ENCODE results near the gene JPH3.

Gene JPH3

DNA sequence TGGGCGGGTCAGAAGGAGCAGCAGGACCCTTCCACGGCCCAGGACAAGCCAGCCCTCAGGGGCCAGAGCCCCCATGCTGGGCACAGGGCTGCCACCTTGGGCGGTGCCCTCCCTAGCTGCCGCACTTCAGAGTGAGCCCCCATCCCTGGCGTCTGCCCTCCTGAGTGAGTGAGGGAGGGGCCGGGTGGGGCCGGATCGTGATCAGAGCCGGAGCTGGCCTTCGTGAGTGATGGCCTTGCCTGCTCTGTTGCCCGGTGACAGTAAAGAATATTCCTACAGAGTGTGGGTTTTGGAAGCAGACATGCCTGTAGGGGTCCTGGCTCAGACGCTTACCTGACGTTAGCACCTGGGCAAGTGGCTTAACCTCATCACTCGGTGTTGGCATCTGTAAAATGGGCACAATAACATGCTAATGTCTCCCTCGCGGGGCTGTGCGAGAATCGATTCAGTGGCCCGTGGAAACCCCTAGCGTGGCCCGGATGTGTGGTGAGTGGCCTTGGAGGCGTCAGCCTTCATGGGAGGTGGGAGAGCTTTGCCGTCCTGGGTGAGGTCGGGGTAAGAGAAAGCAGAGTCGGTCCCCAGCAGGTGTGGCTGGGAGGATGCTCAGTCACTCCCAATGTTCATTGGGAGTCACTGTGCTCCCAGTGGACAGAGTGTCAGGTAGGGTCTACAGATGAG lies 26.1 kb downstream of the JPH3 start:
- ChIA-PET POLR2A (no interaction called here), CTCF (interaction anchor here (1.0 to 5.1 kb wide), 2 partner anchors 7 to 17 kb away, joined by 3 to 28 read pairs; no protein-coding TSS in a partner anchor)
- TF ChIP-seq, protein P1, sequence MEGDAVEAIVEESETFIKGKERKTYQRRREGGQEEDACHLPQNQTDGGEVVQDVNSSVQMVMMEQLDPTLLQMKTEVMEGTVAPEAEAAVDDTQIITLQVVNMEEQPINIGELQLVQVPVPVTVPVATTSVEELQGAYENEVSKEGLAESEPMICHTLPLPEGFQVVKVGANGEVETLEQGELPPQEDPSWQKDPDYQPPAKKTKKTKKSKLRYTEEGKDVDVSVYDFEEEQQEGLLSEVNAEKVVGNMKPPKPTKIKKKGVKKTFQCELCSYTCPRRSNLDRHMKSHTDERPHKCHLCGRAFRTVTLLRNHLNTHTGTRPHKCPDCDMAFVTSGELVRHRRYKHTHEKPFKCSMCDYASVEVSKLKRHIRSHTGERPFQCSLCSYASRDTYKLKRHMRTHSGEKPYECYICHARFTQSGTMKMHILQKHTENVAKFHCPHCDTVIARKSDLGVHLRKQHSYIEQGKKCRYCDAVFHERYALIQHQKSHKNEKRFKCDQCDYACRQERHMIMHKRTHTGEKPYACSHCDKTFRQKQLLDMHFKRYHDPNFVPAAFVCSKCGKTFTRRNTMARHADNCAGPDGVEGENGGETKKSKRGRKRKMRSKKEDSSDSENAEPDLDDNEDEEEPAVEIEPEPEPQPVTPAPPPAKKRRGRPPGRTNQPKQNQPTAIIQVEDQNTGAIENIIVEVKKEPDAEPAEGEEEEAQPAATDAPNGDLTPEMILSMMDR (IDR thresholded peaks at IDR 0.05; ENCODE audit: control extremely low read depth, extremely low read depth, low read depth, missing control alignments), result no peak
- DNase-seq (ENCODE audit: extremely low spot score), result no peak

DNA sequence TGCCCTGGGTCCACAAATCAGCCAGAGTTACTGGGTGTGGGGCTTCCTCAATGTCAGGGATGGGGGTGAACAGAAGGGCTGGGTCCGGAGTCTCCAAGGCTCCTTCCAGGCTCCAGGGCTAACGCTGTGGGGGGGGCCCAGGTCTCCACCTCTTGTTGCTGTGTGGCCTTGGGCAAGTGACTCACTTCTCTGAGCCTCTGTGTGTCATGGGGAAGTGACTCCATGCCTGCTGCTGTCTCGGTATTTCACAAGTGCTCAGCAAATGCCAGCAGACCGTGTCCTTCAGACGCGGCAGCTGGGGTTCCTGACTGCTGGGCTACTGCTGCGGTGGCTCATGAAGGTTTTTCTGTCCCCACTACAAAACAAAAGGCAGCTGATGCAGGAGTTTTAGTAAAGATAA lies 26.6 kb downstream of the JPH3 start:
- TF ChIP-seq, protein P1 (IDR thresholded peaks at IDR 0.05; ENCODE audit: control extremely low read depth, extremely low read depth, low read depth, missing control alignments), result no peak
- POLR2A ChIA-PET, result no interaction called here
- DNase-seq (ENCODE audit: extremely low spot score), result no peak
- CTCF ChIA-PET, result no interaction called here

DNA sequence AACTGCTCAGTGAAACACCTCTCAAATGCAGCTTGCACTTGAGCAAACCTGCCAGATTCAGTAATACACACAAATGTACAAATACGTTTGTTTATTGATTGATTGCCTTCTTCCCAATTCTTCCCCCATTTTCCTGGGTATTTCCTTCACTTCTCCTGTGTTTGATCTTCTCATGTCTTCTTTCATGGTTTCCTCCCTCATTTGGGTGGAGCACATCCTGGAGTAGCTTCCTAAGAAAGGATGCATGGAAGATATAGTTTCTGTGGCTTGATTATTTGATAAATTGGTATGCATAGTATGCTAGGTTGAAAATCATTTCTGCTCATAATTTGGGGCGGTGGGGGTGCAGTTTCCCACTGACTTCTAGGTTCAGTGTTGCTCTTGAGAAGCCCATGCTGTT lies 28.8 kb downstream of the JPH3 start:
- TF ChIP-seq, protein P1 (IDR thresholded peaks at IDR 0.05; ENCODE audit: control extremely low read depth, extremely low read depth, low read depth, missing control alignments), result no peak
- ChIA-PET POLR2A (no interaction called here), CTCF (interaction anchor here (0.6 kb wide), 1 partner anchor 253 kb away, joined by 3 read pairs; no protein-coding TSS in a partner anchor)
- no peak for DNase-seq (ENCODE audit: extremely low spot score)

DNA sequence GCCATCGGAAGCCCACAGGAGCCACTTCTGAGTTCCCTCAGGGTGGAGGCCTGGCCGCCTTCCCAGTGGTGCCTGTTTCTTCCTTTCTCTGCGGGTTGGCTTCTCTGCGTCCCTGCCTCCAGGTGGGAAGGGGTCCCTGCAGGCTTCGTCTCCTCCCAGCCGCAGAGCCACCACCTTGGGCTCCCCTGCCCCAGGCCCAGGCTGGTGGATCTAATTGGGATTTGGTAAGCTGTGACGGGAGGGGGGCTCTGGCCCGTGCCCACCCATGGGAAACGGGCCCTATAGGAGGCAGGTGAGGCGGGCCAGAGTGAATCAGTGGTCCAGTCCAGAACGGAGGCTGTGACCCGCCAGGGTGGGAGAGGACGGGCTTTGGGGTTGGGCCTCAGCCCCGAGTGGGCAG lies 32.1 kb downstream of the JPH3 start:
- TF ChIP-seq, protein P1 (IDR thresholded peaks at IDR 0.05; ENCODE audit: control extremely low read depth, extremely low read depth, low read depth, missing control alignments), result no peak
- POLR2A ChIA-PET, result no interaction called here
- CTCF ChIA-PET, result interaction anchor here (0.8 to 2.8 kb wide), 5 partner anchors 9 to 1070 kb away, joined by 3 to 28 read pairs (median 5); no protein-coding TSS in a partner anchor
- no peak for DNase-seq (ENCODE audit: extremely low spot score)

DNA sequence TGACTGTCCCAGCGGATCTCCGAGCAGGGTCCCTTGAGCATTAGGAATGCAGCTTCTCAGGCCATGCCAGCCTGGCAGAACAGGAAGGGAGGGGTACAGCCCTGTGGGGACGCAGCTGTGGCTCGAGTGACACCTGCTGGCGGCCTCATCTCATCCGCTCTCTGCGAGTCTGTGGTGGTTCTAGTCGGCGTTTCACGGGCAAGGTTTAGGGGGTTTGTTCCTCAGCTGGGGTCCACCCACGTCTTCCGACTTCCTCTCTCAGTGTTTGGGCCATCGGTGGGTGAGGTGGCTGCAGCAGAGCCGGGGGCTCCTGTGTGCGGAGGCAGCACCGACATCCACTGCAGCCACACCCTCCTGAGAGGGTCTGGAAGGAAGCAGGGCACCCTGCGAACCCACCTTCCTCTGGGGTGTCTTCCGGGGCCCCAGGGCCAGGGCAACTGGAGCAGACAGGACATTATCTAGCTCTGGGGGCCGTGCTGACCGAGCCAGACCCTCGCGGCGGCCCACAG lies 33.3 kb downstream of the JPH3 start:
- DNase-seq (ENCODE audit: extremely low spot score), result peak; percentile 83
- ChIA-PET POLR2A (no interaction called here), CTCF (interaction anchor here (0.6 to 2.8 kb wide), 32 partner anchors 10 to 1077 kb away, joined by 3 to 28 read pairs (median 4); partner anchors contain the start of genes FBXO31 and KLHDC4)
- TF ChIP-seq, protein P1 (IDR thresholded peaks at IDR 0.05; ENCODE audit: control extremely low read depth, extremely low read depth, low read depth, missing control alignments), result peak; percentile 66

DNA sequence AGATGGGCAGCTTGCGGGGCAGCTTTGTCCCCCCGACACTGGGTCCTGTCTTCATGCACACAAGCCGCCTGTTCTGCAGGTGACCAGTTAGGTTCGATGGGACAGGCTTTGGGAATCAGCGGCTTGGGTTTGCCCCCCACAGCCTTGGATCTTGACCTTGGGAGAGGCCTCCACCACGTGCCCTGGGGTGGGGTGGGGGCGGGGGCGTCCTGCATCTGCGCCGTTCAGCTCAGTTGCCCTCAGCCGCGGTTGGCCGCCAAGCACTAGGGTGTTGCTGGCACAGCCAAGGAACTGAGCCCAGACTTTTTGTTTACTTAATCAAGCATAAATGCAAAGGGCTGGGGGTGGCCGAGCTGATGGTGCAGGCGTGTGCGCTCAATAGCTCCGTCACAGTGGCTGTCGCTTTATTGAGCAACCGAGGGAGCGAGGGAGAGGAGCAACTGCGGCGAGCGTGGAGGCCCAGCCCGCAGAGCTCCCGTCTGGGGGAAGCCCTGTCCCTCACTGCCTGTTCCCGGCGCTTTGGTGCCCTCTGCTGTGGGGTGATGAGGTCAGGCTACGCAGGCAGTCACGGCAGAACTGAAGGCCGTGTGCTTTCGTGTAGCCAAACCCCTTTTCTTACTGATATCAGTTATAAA lies 33.9 kb downstream of the JPH3 start:
- TF ChIP-seq, protein P1 (IDR thresholded peaks at IDR 0.05; ENCODE audit: control extremely low read depth, extremely low read depth, low read depth, missing control alignments), result peak; percentile 46
- CTCF ChIA-PET, result interaction anchor here (0.6 to 2.8 kb wide), 30 partner anchors 9 to 1078 kb away, joined by 3 to 28 read pairs (median 4); partner anchors contain the start of gene KLHDC4
- peak; percentile 85 for DNase-seq (ENCODE audit: extremely low spot score)
- POLR2A ChIA-PET, result no interaction called here
